K562 (cell line): ENCODE results near the gene CFDP1. TPM values are rescaled to one million over a fixed set of nuclear protein-coding genes. Genes with fewer than 3 reads are reported as not detected.

Source experiments
- DNMT1 ChIP-seq: fragments of 450-650 bp; IDR thresholded peaks from 2 replicates; pipeline ENCODE4 v1.6.1; 2016; ENCODE audit warnings: antibody characterized with exemption, mild to moderate bottlenecking
- FOXO4 ChIP-seq: fragments of 450-650 bp; formaldehyde crosslinking; IDR thresholded peaks from 2 replicates; pipeline ENCODE4 v1.4.0; 2020; ENCODE audit warnings: mild to moderate bottlenecking, moderate library complexity
- GABPA ChIP-seq: fragments of 200-800 bp; sonication (Bioruptor generic); conservative IDR thresholded peaks from 2 replicates; pipeline ENCODE4 v1.6.1; 2016; ENCODE audit warnings: low read depth, missing genetic modification characterization, missing compliant biosample characterization
- PBX2 ChIP-seq, 2 experiments: IDR thresholded peaks in 1 of 2; conservative IDR thresholded peaks in 1 of 2; 2 replicates each; pipeline ENCODE4 v1.6.1; 2016; ENCODE audit warnings: low read depth in 2 of 2, mild to moderate bottlenecking in 1 of 2, missing compliant biosample characterization in 1 of 2, missing genetic modification characterization in 1 of 2, moderate library complexity in 1 of 2
- PHTF2 ChIP-seq: fragments of 250-450 bp; sonication (Bioruptor Pico); IDR thresholded peaks from 2 replicates; pipeline ENCODE4 v1.5.0; 2021; ENCODE audit warnings: mild to moderate bottlenecking
- POLR2B ChIP-seq: fragments of 450-650 bp; IDR thresholded peaks from 2 replicates; pipeline ENCODE4 v1.6.1; 2018; ENCODE audit warnings: low read depth; ENCODE audit not compliant: partially characterized antibody
- POLR2G ChIP-seq: fragments of 200-400 bp; formaldehyde crosslinking; IDR thresholded peaks from 2 replicates; pipeline ENCODE4 v1.6.1; 2017; ENCODE audit warnings: low read depth, mild to moderate bottlenecking, antibody characterized with exemption, low read length, moderate library complexity
- ZNF197 ChIP-seq: fragments of 200-800 bp; sonication (Bioruptor generic); IDR thresholded peaks from 2 replicates; pipeline ENCODE4 v1.6.1; 2016; ENCODE audit warnings: low read depth, missing genetic modification characterization, missing compliant biosample characterization
- ZNF668 ChIP-seq: fragments of 250-450 bp; sonication (Bioruptor Pico); IDR thresholded peaks from 2 replicates; pipeline ENCODE4 v1.8.0; 2022; ENCODE audit warnings: mild to moderate bottlenecking, inconsistent platforms
- polyA plus RNA-seq, 8 experiments: library from polyadenylated mRNA; depleted of rRNA in 4 of 8; stranded (reverse) in 5 of 8; unstranded in 3 of 8; fragments of >200 nt; fragmentation: Nextera tagmentation in 2 of 8; fragmentation: Illumina TruSeq in 1 of 8; extraction: Ambion mirVana in 2 of 8; extraction: Trizol in 1 of 8; gene quantifications; 2 replicates each; pipeline versions ENCODE4 v1.2.1 to v1.2.3, GENCODE V29; 2011 to 2014; ENCODE audit warnings: inconsistent platforms in 1 of 8, missing spikeins in 1 of 8
- total RNA-seq, 7 experiments: library from RNA; depleted of rRNA in 6 of 7; stranded (reverse); fragments of >200 nt in 6 of 7; fragmentation: Illumina TruSeq in 2 of 7; extraction: Trizol in 2 of 7; gene quantifications; 2 replicates each; pipeline versions ENCODE4 v1.2.1 to v1.2.3, GENCODE V29; 2011 to 2021; ENCODE audit warnings: low replicate concordance in 1 of 7
- TF ChIP-seq, protein P1 (sequence below): IDR thresholded peaks from 2 replicates; pipeline ENCODE4 v1.6.1; 2014; ENCODE audit warnings: antibody characterized with exemption
- TF ChIP-seq, protein P2 (sequence below), 2 experiments: fragments of 450-650 bp; formaldehyde crosslinking in 1 of 2; IDR thresholded peaks; 2 replicates each; pipeline versions ENCODE4 v1.4.0 to v1.6.1; 2014 to 2020; ENCODE audit warnings: mild to moderate bottlenecking in 2 of 2, borderline replicate concordance in 1 of 2, low read depth in 1 of 2

Gene CFDP1
- total and polyA plus RNA-seq, 9 of the 15 experiments (the other 6 are each of a cell fraction or from before 2014, with no cell fraction given), result 31.5 to 78.4 (median 61.7) TPM

DNA sequence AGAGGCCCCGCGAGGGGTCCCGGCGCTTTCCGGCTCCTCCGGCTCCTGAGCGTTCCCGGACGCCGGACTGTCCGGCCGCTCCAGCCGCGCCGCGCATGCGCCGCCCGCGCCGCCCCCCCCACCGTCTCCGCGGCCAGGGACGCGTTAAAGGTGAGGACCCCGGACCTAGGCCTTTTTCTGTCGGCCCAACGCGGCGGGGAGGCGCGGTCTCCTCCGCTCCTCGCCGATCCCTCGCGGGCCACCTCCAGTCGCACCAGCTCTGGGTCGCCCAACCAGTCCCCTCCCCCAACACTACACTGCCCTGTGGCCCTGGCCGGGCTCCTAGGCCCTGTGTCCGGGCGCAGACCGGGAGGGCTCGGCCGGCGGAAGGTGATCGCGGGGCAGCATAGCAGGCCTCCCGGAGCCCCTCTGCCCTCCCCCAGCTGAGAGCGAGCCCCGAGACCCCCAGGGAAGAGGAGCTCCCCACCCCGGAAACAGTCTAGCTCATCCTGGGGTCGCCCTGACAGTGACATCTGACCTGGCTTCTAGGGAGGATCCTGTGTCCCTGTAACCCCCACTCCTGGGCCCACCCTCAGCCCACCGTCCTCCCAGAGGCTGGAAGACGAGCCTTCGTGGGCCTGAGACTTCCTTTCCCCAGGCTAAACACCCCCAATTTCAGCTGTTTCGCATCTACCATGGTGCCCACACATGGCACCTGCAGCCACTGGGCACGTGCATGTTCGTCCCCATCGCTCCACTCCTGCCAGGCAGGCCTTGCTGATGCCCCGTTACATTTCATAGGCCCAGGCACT lies 167.2 kb downstream of the CFDP1 start (continued):
- TF ChIP-seq PBX2 (CRISPR knock-in tag; IDR thresholded peaks at IDR 0.05; ENCODE audit: low read depth) (no peak), PBX2 (tag; conservative IDR thresholded peaks at IDR 0.05; ENCODE audit: low read depth) (no peak), POLR2G (peak; percentile 80), ZNF197 (no peak), POLR2B (no peak), PHTF2 (no peak), DNMT1 (no peak), ZNF668 (CRISPR knock-in tag) (no peak), GABPA (tag) (peak; percentile 38; the same call in 1 of the 2 replicates), FOXO4 (no peak)
- TF ChIP-seq, protein P1, sequence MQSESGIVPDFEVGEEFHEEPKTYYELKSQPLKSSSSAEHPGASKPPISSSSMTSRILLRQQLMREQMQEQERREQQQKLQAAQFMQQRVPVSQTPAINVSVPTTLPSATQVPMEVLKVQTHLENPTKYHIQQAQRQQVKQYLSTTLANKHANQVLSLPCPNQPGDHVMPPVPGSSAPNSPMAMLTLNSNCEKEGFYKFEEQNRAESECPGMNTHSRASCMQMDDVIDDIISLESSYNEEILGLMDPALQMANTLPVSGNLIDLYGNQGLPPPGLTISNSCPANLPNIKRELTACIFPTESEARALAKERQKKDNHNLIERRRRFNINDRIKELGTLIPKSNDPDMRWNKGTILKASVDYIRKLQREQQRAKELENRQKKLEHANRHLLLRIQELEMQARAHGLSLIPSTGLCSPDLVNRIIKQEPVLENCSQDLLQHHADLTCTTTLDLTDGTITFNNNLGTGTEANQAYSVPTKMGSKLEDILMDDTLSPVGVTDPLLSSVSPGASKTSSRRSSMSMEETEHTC, result no peak
- TF ChIP-seq, protein P2, sequence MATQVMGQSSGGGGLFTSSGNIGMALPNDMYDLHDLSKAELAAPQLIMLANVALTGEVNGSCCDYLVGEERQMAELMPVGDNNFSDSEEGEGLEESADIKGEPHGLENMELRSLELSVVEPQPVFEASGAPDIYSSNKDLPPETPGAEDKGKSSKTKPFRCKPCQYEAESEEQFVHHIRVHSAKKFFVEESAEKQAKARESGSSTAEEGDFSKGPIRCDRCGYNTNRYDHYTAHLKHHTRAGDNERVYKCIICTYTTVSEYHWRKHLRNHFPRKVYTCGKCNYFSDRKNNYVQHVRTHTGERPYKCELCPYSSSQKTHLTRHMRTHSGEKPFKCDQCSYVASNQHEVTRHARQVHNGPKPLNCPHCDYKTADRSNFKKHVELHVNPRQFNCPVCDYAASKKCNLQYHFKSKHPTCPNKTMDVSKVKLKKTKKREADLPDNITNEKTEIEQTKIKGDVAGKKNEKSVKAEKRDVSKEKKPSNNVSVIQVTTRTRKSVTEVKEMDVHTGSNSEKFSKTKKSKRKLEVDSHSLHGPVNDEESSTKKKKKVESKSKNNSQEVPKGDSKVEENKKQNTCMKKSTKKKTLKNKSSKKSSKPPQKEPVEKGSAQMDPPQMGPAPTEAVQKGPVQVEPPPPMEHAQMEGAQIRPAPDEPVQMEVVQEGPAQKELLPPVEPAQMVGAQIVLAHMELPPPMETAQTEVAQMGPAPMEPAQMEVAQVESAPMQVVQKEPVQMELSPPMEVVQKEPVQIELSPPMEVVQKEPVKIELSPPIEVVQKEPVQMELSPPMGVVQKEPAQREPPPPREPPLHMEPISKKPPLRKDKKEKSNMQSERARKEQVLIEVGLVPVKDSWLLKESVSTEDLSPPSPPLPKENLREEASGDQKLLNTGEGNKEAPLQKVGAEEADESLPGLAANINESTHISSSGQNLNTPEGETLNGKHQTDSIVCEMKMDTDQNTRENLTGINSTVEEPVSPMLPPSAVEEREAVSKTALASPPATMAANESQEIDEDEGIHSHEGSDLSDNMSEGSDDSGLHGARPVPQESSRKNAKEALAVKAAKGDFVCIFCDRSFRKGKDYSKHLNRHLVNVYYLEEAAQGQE (IDR thresholded peaks at IDR 0.05; ENCODE audit: borderline replicate concordance), result peak; percentile 39; the same call in 1 of the 2 replicates
- TF ChIP-seq, protein P2 (CRISPR knock-in tag; IDR thresholded peaks at IDR 0.05; ENCODE audit: low read depth), result 0 out of 2 replicates have a peak, but pooled peaks have one; percentile 37
